SH-SY5Y (cell line): ENCODE measurements around the gene FZR1.

Source experiments
- GATA2 ChIP-seq: IDR thresholded peaks from 2 replicates; pipeline ENCODE4 v1.6.1; 2011; ENCODE audit warnings: mild to moderate bottlenecking, low read depth, low read length
- GATA3 ChIP-seq: IDR thresholded peaks from 2 replicates; pipeline ENCODE4 v1.6.1; 2011; ENCODE audit warnings: low read depth, mild to moderate bottlenecking, low read length, moderate library complexity

FZR1 gene

GRCh38 chr19:3577723-3578344, 71.7 kb downstream of the FZR1 start:
- no peak for TF ChIP-seq GATA2
- TF ChIP-seq GATA3: no peak

- TF ChIP-seq GATA2: no peak
- no peak for TF ChIP-seq GATA3
Observed at GRCh38 chr19:3578390-3578789, 72.3 kb downstream of the FZR1 start.

DNA sequence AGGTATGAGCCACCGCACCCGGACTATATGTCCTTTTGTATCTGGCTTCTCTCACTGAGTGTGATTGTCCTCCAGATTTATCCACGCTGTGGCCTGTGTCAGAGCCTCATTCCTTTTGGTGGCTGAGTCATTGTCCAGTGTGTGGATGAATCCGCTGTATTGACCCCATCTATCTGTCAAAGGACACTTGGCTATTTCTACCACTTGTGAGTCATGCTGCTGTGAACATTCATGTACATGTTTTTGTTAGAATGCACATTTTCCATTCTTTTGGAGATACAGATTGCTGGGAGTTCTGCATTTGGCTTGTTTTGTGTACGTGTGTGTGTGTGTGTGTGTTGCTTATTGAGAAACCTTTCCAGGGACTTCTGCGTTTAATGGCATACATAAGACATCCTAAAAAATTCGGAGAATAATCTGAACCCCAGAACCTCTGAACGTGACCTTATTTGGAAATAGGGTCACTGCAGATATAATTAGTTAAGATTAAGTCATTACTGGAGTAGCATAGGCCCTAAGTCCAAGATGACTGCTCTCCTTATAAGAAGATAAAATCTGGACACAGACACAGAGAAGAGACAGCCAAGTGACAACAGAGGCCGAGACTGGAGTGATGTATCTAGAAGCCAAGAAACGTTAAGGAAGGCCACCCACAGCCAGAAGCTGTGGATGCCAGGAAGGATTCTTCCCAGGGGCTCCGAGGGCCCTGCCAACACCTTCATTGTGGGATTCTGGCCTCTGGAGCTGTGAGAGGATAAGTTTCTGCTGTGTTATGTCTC, 74.2 kb downstream of the FZR1 start:
- TF ChIP-seq GATA2: no peak

- TF ChIP-seq GATA3: no peak
- TF ChIP-seq GATA2: no peak
Observed at GRCh38 chr19:3585301-3586126, 79.4 kb downstream of the FZR1 start, which contains the start of gene GIPC3. Gene GIPC3, plus strand, starts transcription at chr19:3585478. Its CDS starts 120 bp downstream, at chr19:3585598.

DNA sequence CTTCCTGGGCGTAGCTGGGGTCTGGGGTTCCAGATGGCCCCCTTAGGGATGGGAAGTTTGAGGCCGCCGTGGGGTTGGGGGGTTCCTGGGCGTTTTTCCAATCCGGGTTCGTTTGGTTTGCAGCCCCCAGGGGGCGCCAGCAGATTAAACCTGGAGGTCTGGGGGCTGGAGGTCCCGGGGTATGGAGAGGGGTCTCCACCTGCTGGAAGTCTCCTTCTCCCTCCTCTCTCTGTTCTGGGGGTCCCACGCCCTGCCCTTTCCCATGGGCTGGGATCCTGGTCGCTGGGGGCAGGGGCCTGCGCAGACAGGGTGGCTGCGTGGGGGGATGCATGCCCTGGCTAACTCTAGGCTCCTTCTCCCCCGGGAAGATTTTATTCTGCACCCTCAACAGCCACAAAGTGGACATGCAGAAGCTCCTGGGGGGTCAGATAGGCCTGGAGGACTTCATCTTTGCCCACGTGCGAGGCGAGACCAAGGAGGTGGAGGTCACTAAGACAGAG, 80.1 kb downstream of the FZR1 start:
- TF ChIP-seq GATA2: no peak
- TF ChIP-seq GATA3: no peak

DNA sequence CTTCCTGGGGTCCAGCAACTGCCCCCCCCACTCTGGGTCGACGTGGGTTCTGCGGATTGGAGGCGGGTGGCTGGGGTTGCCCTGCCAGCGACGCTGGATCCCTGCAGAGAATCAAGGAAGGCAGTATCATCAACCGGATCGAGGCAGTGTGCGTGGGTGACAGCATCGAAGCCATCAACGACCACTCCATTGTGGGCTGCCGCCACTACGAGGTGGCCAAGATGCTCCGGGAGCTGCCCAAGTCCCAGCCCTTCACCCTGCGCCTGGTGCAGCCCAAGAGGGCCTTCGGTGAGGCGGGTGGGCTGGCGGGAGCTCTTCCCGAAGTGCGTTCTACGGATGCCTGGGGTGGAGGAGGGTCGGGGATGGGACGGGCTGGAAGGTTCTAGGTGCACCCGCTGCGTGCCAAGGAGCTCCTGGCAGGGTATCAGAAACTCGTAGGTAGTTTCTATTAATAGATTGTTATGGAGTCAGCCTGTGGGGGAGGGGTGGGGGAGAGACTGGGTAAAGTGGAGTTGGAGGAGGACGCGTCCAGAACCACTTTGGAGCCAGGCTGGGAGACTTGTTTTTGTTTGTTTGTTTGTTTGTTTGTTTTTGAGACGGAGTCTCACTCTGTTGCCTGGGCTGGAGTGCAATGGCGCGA, 80.7 kb downstream of the FZR1 start:
- TF ChIP-seq GATA3 (no peak), GATA2 (no peak)
